ENCODE measurements around the gene TIMM10B.
A peak's percentile ranks its signal among the peaks of the same experiment; 100 is the strongest.

The TIMM10B gene

DNA sequence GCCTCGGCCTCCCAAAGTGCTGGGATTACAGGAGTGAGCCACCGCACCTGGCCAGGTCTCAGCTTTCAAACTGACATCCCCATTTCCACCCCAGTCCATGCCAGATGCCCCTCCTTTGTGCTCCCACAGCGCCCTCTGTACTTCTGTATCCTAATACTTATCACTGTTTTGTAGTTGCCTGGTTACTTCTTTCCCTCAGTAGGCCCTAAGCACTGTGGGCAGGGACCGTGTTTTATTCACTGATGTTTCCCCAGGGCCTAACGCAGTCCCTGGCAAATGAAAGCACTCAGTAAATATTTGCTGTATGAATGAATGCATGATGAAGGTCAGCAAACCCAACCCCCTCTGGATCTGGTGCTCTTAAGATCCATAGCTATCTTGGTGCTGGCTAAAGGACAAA, 5.4 kb upstream of the TIMM10B start:
- H3K4me3 ChIP-seq (replicated peaks; ENCODE audit: insufficient read depth, low read length), result no peak overlapping the region
- DNase-seq (ENCODE audit: low read depth in 1 of 2, low spot score in 1 of 2), result no peak
- no peak overlapping the region for H3K27ac ChIP-seq (replicated peaks)
- TF ChIP-seq, protein P1, sequence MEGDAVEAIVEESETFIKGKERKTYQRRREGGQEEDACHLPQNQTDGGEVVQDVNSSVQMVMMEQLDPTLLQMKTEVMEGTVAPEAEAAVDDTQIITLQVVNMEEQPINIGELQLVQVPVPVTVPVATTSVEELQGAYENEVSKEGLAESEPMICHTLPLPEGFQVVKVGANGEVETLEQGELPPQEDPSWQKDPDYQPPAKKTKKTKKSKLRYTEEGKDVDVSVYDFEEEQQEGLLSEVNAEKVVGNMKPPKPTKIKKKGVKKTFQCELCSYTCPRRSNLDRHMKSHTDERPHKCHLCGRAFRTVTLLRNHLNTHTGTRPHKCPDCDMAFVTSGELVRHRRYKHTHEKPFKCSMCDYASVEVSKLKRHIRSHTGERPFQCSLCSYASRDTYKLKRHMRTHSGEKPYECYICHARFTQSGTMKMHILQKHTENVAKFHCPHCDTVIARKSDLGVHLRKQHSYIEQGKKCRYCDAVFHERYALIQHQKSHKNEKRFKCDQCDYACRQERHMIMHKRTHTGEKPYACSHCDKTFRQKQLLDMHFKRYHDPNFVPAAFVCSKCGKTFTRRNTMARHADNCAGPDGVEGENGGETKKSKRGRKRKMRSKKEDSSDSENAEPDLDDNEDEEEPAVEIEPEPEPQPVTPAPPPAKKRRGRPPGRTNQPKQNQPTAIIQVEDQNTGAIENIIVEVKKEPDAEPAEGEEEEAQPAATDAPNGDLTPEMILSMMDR (IDR thresholded peaks at IDR 0.05; ENCODE audit: insufficient read depth, low read length), result no peak
- TF ChIP-seq POLR2AphosphoS5 (IDR thresholded peaks at IDR 0.05; ENCODE audit: low read depth) (no peak), SPI1 (IDR thresholded peaks at IDR 0.05; ENCODE audit: borderline replicate concordance, low read depth) (no peak), GABPA (IDR thresholded peaks at IDR 0.05; ENCODE audit: low read depth) (no peak)
- TF ChIP-seq, protein P2, sequence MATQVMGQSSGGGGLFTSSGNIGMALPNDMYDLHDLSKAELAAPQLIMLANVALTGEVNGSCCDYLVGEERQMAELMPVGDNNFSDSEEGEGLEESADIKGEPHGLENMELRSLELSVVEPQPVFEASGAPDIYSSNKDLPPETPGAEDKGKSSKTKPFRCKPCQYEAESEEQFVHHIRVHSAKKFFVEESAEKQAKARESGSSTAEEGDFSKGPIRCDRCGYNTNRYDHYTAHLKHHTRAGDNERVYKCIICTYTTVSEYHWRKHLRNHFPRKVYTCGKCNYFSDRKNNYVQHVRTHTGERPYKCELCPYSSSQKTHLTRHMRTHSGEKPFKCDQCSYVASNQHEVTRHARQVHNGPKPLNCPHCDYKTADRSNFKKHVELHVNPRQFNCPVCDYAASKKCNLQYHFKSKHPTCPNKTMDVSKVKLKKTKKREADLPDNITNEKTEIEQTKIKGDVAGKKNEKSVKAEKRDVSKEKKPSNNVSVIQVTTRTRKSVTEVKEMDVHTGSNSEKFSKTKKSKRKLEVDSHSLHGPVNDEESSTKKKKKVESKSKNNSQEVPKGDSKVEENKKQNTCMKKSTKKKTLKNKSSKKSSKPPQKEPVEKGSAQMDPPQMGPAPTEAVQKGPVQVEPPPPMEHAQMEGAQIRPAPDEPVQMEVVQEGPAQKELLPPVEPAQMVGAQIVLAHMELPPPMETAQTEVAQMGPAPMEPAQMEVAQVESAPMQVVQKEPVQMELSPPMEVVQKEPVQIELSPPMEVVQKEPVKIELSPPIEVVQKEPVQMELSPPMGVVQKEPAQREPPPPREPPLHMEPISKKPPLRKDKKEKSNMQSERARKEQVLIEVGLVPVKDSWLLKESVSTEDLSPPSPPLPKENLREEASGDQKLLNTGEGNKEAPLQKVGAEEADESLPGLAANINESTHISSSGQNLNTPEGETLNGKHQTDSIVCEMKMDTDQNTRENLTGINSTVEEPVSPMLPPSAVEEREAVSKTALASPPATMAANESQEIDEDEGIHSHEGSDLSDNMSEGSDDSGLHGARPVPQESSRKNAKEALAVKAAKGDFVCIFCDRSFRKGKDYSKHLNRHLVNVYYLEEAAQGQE (IDR thresholded peaks at IDR 0.05; ENCODE audit: insufficient replicate concordance, low read depth), result no peak
- H3K27me3 ChIP-seq (ENCODE audit: insufficient read depth, poor library complexity, severe bottlenecking), result no peaks in the 10 kb centered on the region

DNA sequence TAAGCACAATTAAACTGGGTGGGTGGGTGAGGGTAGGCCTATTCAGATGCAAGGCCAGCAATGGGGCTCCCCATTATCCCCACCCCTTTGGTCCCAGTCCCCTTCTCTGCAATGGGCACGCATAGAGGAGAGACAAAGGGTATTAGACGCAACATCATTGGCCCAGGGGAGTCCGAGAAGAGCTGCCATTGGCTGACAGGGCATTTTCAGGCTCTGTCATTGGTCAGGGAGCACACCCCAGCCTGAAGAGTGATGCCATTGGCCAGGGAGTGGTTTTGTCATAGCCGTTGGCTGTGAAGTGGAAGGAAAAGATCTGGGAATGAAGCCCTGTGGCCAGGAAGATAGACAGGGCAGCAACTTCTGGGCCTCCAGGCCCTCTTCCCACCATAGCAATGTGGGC, 4.7 kb upstream of the TIMM10B start:
- Histone ChIP-seq H3K27me3 (ENCODE audit: insufficient read depth, poor library complexity, severe bottlenecking) (no peaks in the 10 kb centered on the region), H3K27ac (replicated peaks) (no peak overlapping the region), H3K4me3 (replicated peaks; ENCODE audit: insufficient read depth, low read length) (no peak overlapping the region)
- no peak for DNase-seq (ENCODE audit: low read depth in 1 of 2, low spot score in 1 of 2)
- TF ChIP-seq, protein P2 (IDR thresholded peaks at IDR 0.05; ENCODE audit: insufficient replicate concordance, low read depth), result no peak
- TF ChIP-seq POLR2AphosphoS5 (IDR thresholded peaks at IDR 0.05; ENCODE audit: low read depth) (no peak), GABPA (IDR thresholded peaks at IDR 0.05; ENCODE audit: low read depth) (no peak), SPI1 (IDR thresholded peaks at IDR 0.05; ENCODE audit: borderline replicate concordance, low read depth) (no peak)
- TF ChIP-seq, protein P1 (IDR thresholded peaks at IDR 0.05; ENCODE audit: insufficient read depth, low read length), result no peak

DNA sequence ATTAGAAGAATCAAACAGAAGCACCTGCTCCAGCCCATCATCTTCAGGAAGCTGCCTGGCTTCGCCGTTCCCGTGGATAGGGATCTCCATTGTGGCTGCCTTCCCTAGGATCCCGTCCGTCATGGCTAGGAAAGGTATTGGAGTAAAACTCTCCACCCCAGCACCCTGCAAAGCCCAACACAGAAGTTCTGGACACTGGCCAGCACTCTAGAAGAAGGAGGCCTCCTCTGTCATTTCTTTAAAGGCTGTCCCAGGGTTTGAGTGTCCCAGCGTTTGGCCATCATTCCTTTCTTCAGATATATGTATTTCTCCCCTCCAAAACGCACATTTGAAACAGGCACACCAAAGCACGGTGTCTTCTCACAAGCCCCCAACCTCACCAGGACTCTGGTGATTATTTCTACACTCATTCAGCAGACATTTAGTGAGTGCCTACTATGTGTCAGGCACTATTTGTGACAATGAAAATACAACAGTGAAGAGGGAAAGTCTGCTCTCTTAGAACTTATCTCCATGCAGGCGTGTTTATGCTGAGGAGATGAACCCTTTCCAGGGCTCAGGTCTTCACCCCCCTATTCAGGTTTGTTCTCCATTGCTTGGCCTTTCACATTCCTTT, 894 bp upstream of the TIMM10B start:
- peak overlapping the region; percentile 84 for H3K4me3 ChIP-seq (replicated peaks; ENCODE audit: insufficient read depth, low read length)
- DNase-seq (ENCODE audit: low read depth in 1 of 2, low spot score in 1 of 2), result no peak
- H3K27ac ChIP-seq (replicated peaks), result peak overlapping the region; percentile 84
- TF ChIP-seq GABPA (IDR thresholded peaks at IDR 0.05; ENCODE audit: low read depth) (no peak), POLR2AphosphoS5 (IDR thresholded peaks at IDR 0.05; ENCODE audit: low read depth) (no peak), SPI1 (IDR thresholded peaks at IDR 0.05; ENCODE audit: borderline replicate concordance, low read depth) (no peak)
- TF ChIP-seq, protein P1 (IDR thresholded peaks at IDR 0.05; ENCODE audit: insufficient read depth, low read length), result no peak
- TF ChIP-seq, protein P2 (IDR thresholded peaks at IDR 0.05; ENCODE audit: insufficient replicate concordance, low read depth), result no peak
- H3K27me3 ChIP-seq (ENCODE audit: insufficient read depth, poor library complexity, severe bottlenecking), result no peaks in the 10 kb centered on the region
